GM23338 (cell line): ENCODE data around the gene TSC2. TPM values are rescaled to one million over a fixed set of nuclear protein-coding genes. Genes with fewer than 3 reads are reported as not detected.

Experiments used
- ATAC-seq: fragments of 200-7000 bp; cut with Tn5 transposase; 3 replicates; pipeline ENCODE4 v1.9.1; 2020
- DNase-seq: peaks from one replicate; pipeline ENCODE4 v3.0.0-alpha.2; 2015; ENCODE audit warnings: low spot score
- H2AFZ ChIP-seq: fragments of 200-600 bp; sonication (generic); 2 replicates; pipeline ENCODE4 v1.8.0; 2016; ENCODE audit warnings: antibody characterized with exemption, mild to moderate bottlenecking, moderate library complexity
- H3F3A ChIP-seq: fragments of 200-600 bp; sonication (generic); replicated peaks from 2 replicates; pipeline ENCODE4 v1.8.0; 2017; ENCODE audit warnings: antibody characterized with exemption, mixed run types, low read depth
- H3K27ac ChIP-seq: fragments of 200-600 bp; sonication (generic); 2 replicates; pipeline ENCODE4 v1.6.1; 2016; ENCODE audit warnings: low read depth
- H3K27me3 ChIP-seq: fragments of 200-600 bp; sonication (generic); 2 replicates; pipeline ENCODE4 v1.8.0; 2016; ENCODE audit warnings: mild to moderate bottlenecking, mixed run types, moderate library complexity; ENCODE audit not compliant: insufficient read depth
- H3K36me3 ChIP-seq: fragments of 200-600 bp; sonication (generic); 2 replicates; pipeline ENCODE4 v1.8.0; 2016; ENCODE audit warnings: mild to moderate bottlenecking; ENCODE audit not compliant: insufficient read depth
- H3K4me1 ChIP-seq: fragments of 200-600 bp; sonication (generic); 2 replicates; pipeline ENCODE4 v1.8.0; 2016; ENCODE audit warnings: mild to moderate bottlenecking, moderate library complexity; ENCODE audit not compliant: insufficient read depth
- H3K4me2 ChIP-seq: fragments of 200-600 bp; sonication (generic); 2 replicates; pipeline ENCODE4 v1.7.1; 2017; ENCODE audit warnings: mixed run types
- H3K4me3 ChIP-seq: fragments of 200-600 bp; sonication (generic); 2 replicates; pipeline ENCODE4 v1.6.1; 2016; ENCODE audit warnings: mixed run types
- H3K79me2 ChIP-seq: fragments of 200-600 bp; sonication (generic); replicated peaks from 2 replicates; pipeline ENCODE4 v1.8.0; 2017; ENCODE audit warnings: mild to moderate bottlenecking; ENCODE audit not compliant: insufficient read depth
- H3K9me2 ChIP-seq: fragments of 200-600 bp; sonication (generic); 2 replicates; pipeline ENCODE4 v1.8.0; 2017; ENCODE audit not compliant: insufficient read depth
- H4K20me1 ChIP-seq: fragments of 200-600 bp; sonication (generic); replicated peaks from 2 replicates; pipeline ENCODE4 v1.8.0; 2017; ENCODE audit warnings: mild to moderate bottlenecking; ENCODE audit not compliant: insufficient read depth
- H3K27ac Mint-ChIP-seq: 2 replicates; pipeline ENCODE4 v1.8.0; 2020; ENCODE audit warnings: inconsistent platforms, mild to moderate bottlenecking, moderate library complexity, mixed read lengths
- H3K27me3 Mint-ChIP-seq: 3 replicates; pipeline ENCODE4 v1.8.0; 2022; ENCODE audit warnings: low read depth, mild to moderate bottlenecking, moderate library complexity, mixed read lengths, inconsistent platforms; ENCODE audit not compliant: insufficient read depth, poor library complexity
- H3K36me3 Mint-ChIP-seq: 3 replicates; pipeline ENCODE4 v1.8.0; 2021; ENCODE audit warnings: low read depth, mild to moderate bottlenecking, inconsistent platforms, moderate library complexity, mixed read lengths
- H3K4me1 Mint-ChIP-seq: 3 replicates; pipeline ENCODE4 v1.8.0; 2020; ENCODE audit warnings: mild to moderate bottlenecking, inconsistent platforms, mixed read lengths
- H3K4me3 Mint-ChIP-seq: 3 replicates; pipeline ENCODE4 v1.8.0; 2021; ENCODE audit warnings: moderate library complexity, mild to moderate bottlenecking, inconsistent platforms, mixed read lengths
- H3K9me3 Mint-ChIP-seq: 3 replicates; pipeline ENCODE4 v1.8.0; 2020; ENCODE audit warnings: moderate library complexity, mild to moderate bottlenecking, inconsistent platforms, mixed read lengths
- CREB1 ChIP-seq: fragments of 250-450 bp; sonication (Bioruptor Pico); IDR thresholded peaks from 2 replicates; pipeline ENCODE4 v1.5.0; 2020; ENCODE audit warnings: low read depth, mild to moderate bottlenecking, moderate library complexity
- CTCF ChIP-seq, 2 experiments: fragments of 200-600 bp in 1 of 2; sonication (generic) in 1 of 2; conservative IDR thresholded peaks; 2 replicates each; pipeline versions ENCODE4 v1.5.1 to v1.6.1; 2016 to 2017; ENCODE audit warnings: antibody characterized with exemption in 2 of 2, low read depth in 2 of 2, mild to moderate bottlenecking in 2 of 2, moderate library complexity in 1 of 2
- EZH2 ChIP-seq: fragments of 200-600 bp; sonication (generic); IDR thresholded peaks from one replicate; pipeline ENCODE4 v1.8.0; 2017; ENCODE audit warnings: antibody characterized with exemption, mild to moderate bottlenecking, low read depth; ENCODE audit not compliant: unreplicated experiment
- EZH2phosphoT487 ChIP-seq: fragments of 200-600 bp; sonication (generic); IDR thresholded peaks from one replicate; pipeline ENCODE4 v1.8.1; 2018; ENCODE audit warnings: antibody characterized with exemption; ENCODE audit not compliant: unreplicated experiment
- JUNB ChIP-seq: IDR thresholded peaks from one replicate; pipeline ENCODE4 v1.6.1; 2016; ENCODE audit warnings: antibody characterized with exemption; ENCODE audit not compliant: unreplicated experiment
- NANOG ChIP-seq: IDR thresholded peaks from 2 replicates; pipeline ENCODE4 v1.6.1; 2016; ENCODE audit warnings: antibody characterized with exemption, borderline replicate concordance
- POLR2AphosphoS5 ChIP-seq: IDR thresholded peaks from 2 replicates; pipeline ENCODE4 v1.6.1; 2016; ENCODE audit warnings: antibody characterized with exemption, low read depth
- REST ChIP-seq: IDR thresholded peaks from one replicate; pipeline ENCODE4 v1.6.1; 2018; ENCODE audit warnings: antibody characterized with exemption; ENCODE audit not compliant: unreplicated experiment
- STAT1 ChIP-seq: IDR thresholded peaks from one replicate; pipeline ENCODE4 v1.6.1; 2016; ENCODE audit warnings: antibody characterized with exemption; ENCODE audit not compliant: unreplicated experiment
- ZNF114 ChIP-seq: fragments of 250-450 bp; sonication (Bioruptor Pico); IDR thresholded peaks from 2 replicates; pipeline ENCODE4 v1.5.0; 2020; ENCODE audit warnings: mild to moderate bottlenecking, moderate library complexity
- ZNF331 ChIP-seq: fragments of 250-450 bp; sonication (Bioruptor Pico); IDR thresholded peaks from 2 replicates; pipeline ENCODE4 v1.5.0; 2020; ENCODE audit warnings: low read depth, mild to moderate bottlenecking, moderate library complexity
- ZNF462 ChIP-seq: fragments of 250-450 bp; sonication (Bioruptor Pico); IDR thresholded peaks from 2 replicates; pipeline ENCODE4 v1.5.0; 2020; ENCODE audit warnings: mild to moderate bottlenecking, moderate library complexity
- polyA plus RNA-seq: library from polyadenylated mRNA; unstranded; fragments of >200 nt; fragmentation: Nextera tagmentation; extraction: Ambion mirVana; gene quantifications from 2 replicates; pipeline ENCODE4 v1.2.1, GENCODE V29; 2016
- total RNA-seq: library from RNA; depleted of rRNA; stranded (reverse); fragments of >200 nt; shearing (Covaris generic); gene quantifications from 2 replicates; pipeline ENCODE4 v1.2.3, GENCODE V29; 2014
- TF ChIP-seq, protein P1 (sequence below): IDR thresholded peaks from 2 replicates; pipeline ENCODE4 v1.6.1; 2016; ENCODE audit warnings: antibody characterized with exemption

The TSC2 gene
- total and polyA plus RNA-seq, 2 experiments from 2014 or later, result 40.5 to 93.0 TPM

DNA sequence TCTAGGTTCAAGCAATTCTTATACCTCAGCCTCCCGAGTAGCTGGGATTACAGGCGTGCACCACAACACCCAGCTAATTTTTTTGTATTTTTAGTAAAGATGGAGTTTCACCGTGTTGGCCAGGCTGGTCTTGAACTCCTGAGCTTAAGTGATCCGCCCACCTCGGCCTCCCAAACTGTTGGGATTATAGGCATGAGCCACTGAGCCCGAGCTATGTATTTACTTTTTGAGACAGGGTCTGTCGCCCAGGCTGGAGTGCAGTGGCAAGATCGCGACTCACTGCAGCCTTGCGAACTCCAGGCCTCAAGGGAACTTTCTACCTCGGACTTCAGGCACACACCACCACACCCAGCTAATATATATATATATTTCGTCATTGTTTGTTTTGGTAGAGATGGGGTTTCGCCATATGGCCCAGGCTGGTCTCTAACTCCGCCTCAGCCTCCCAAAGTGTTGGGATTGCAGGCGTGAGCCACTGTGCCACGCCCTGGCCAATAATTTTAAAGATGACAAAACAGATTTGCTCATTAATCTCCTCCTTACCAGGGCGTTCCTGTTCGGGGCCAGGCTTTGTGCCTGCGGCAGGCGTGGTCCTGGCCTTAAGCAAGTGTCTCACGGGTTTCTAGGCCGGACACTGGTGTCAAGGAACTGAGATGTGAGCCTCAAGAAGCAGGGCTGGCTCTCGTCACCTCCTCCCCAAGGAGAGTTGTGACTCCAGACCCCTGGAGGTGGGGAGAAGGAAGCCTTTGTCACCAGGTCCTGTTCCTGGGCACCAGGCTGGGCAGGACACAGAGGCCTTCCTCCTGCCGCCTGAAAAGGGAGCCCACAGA is 32.5 kb upstream of the TSC2 start (continued):
- TF ChIP-seq EZH2phosphoT487, result no peak

GRCh38 chr16:2015947-2016208 is 31.9 kb upstream of the TSC2 start:
- Mint-ChIP-seq H3K27me3 (peaks cover 31% of the 10 kb centered on the region), H3K4me1 (peaks cover 2% of the 10 kb centered on the region; the same call in 1 of the 3 replicates), H3K9me3 (no peaks in the 10 kb centered on the region), H3K4me3 (no peak overlapping the region), H3K27ac (no peak overlapping the region), H3K36me3 (no peaks in the 10 kb centered on the region)
- H3K79me2 ChIP-seq, result no peaks in the 10 kb centered on the region
- H3K4me1 ChIP-seq, result no peaks in the 10 kb centered on the region
- H4K20me1 ChIP-seq, result no peaks in the 10 kb centered on the region; the same call in 1 of the 2 replicates
- peaks cover 32% of the 10 kb centered on the region for H3K27me3 ChIP-seq
- H3K36me3 ChIP-seq, result no peaks in the 10 kb centered on the region
- no peaks in the 10 kb centered on the region for H3K9me2 ChIP-seq
- peaks cover 3% of the 10 kb centered on the region; the same call in 1 of the 2 replicates for H3F3A ChIP-seq
- no peak for ATAC-seq
- H3K27ac ChIP-seq, result no peak overlapping the region
- no peak for DNase-seq
- TF ChIP-seq CTCF (conservative IDR thresholded peaks at IDR 0.05; ENCODE audit: low read depth in 2 of 2) (no peak), JUNB (no peak), NANOG (no peak), ZNF331 (no peak), ZNF114 (no peak), EZH2phosphoT487 (no peak), CREB1 (CRISPR knock-in tag) (no peak), STAT1 (no peak), ZNF462 (CRISPR knock-in tag) (no peak), EZH2 (no peak), REST (no peak), POLR2AphosphoS5 (no peak)
- TF ChIP-seq, protein P1, sequence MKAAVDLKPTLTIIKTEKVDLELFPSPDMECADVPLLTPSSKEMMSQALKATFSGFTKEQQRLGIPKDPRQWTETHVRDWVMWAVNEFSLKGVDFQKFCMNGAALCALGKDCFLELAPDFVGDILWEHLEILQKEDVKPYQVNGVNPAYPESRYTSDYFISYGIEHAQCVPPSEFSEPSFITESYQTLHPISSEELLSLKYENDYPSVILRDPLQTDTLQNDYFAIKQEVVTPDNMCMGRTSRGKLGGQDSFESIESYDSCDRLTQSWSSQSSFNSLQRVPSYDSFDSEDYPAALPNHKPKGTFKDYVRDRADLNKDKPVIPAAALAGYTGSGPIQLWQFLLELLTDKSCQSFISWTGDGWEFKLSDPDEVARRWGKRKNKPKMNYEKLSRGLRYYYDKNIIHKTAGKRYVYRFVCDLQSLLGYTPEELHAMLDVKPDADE, result no peak
- no peak overlapping the region for H3K4me3 ChIP-seq
- no peak overlapping the region for H3K4me2 ChIP-seq
- H2AFZ ChIP-seq, result no peak overlapping the region
